Neutrophil (primary cell): ENCODE results near the gene ZER1.

Experiments
- H3K27ac ChIP-seq: fragments of 200-600 bp; sonication (generic); 2 replicates; pipeline ENCODE4 v1.5.1; 2016; ENCODE audit warnings: mild to moderate bottlenecking, moderate library complexity
- H3K27me3 ChIP-seq: fragments of 200-600 bp; sonication (generic); 2 replicates; pipeline ENCODE4 v1.6.0; 2016; ENCODE audit warnings: mild to moderate bottlenecking
- H3K36me3 ChIP-seq: fragments of 200-600 bp; sonication (generic); 2 replicates; pipeline ENCODE4 v1.5.1; 2017
- H3K4me1 ChIP-seq, 2 experiments: fragments of 200-600 bp in 1 of 2; sonication (generic) in 1 of 2; 1 replicate in 1 of 2; 2 replicates in 1 of 2; pipeline versions ENCODE4 v1.5.1 to v1.6.1; 2013 to 2016; ENCODE audit warnings: low read depth in 1 of 2, low read length in 1 of 2, mild to moderate bottlenecking in 1 of 2, moderate library complexity in 1 of 2; ENCODE audit not compliant: control insufficient read depth in 1 of 2, insufficient read depth in 1 of 2
- H3K4me3 ChIP-seq, 2 experiments: fragments of 200-600 bp in 1 of 2; sonication (generic) in 1 of 2; 1 replicate in 1 of 2; 2 replicates in 1 of 2; pipeline ENCODE4 v1.5.1; 2013 to 2016; ENCODE audit warnings: low read depth in 1 of 2, low read length in 1 of 2, mild to moderate bottlenecking in 1 of 2, moderate library complexity in 1 of 2
- H3K9me3 ChIP-seq: fragments of 200-600 bp; sonication (generic); 2 replicates; pipeline ENCODE4 v1.5.1; 2016
- CTCF ChIP-seq: fragments of 200-600 bp; sonication (generic); IDR thresholded peaks from 2 replicates; pipeline ENCODE4 v1.5.1; 2016; ENCODE audit warnings: antibody characterized with exemption

Gene ZER1

DNA sequence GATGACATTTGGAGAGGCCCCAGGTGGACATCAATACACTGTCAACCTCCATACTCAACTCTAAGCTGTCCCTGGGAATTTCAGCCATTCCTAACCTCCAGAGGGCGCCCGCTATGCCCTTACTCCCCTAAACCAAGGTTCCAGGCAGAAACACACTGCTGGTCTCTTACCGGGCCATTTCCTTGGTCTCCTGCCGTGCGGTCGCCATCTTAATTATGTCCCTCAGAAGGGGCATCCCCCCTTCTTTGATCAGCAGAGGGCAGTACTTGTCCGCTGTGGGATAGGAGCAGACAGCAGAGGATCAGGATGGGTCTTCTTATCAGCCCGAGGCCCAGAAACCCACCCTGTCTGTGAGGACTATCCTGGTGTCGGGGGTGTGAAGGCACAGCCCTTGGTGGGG, 38.5 kb downstream of the ZER1 start:
- no peak for TF ChIP-seq CTCF
- Histone ChIP-seq H3K4me1 (no peaks in the 10 kb centered on the region), H3K36me3 (peaks cover 75% of the 10 kb centered on the region), H3K4me3 (no peak overlapping the region), H3K9me3 (no peaks in the 10 kb centered on the region), H3K27ac (no peak overlapping the region), H3K27me3 (no peaks in the 10 kb centered on the region)

DNA sequence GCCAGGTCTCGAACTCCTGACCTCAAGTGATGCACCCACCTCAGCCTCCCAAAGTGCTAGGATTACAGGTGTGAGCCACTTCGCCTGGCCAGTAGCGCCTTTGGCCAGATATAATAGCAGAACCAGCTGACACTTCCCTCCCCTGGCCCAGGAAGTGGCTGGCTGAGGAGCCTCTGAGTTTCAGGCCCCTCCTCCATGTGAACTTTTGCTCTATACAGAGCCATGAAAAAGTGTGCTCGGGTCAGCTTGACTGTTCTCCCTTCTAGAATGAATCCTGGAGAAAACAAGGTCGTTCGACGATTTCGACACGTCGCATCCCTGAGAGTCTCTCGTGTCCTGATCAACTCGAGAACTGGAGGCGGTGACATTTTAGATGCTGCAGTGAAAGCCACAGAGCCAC, 39.2 kb downstream of the ZER1 start:
- Histone ChIP-seq H3K9me3 (no peaks in the 10 kb centered on the region), H3K27ac (no peak overlapping the region), H3K36me3 (peaks cover 72% of the 10 kb centered on the region), H3K27me3 (no peaks in the 10 kb centered on the region), H3K4me1 (no peaks in the 10 kb centered on the region), H3K4me3 (no peak overlapping the region)
- TF ChIP-seq CTCF, result no peak

GRCh38 chr9:128731691-128732090, 40.0 kb downstream of the ZER1 start:
- Histone ChIP-seq H3K27me3 (no peaks in the 10 kb centered on the region), H3K27ac (no peak overlapping the region), H3K4me1 (no peaks in the 10 kb centered on the region), H3K9me3 (no peaks in the 10 kb centered on the region), H3K36me3 (peaks cover 63% of the 10 kb centered on the region), H3K4me3 (no peak overlapping the region)
- TF ChIP-seq CTCF, result no peak

- H3K36me3 ChIP-seq, result peaks cover 57% of the 10 kb centered on the region
Measured at GRCh38 chr9:128731093-128731492, 40.6 kb downstream of the ZER1 start.

GRCh38 chr9:128729766-128730517, 41.8 kb downstream of the ZER1 start:
- peaks cover 2% of the 10 kb centered on the region in 2 experiments for H3K4me1 ChIP-seq
- H3K4me3 ChIP-seq, result no peak overlapping the region
- H3K9me3 ChIP-seq, result no peaks in the 10 kb centered on the region
- no peak for TF ChIP-seq CTCF
- peaks cover 48% of the 10 kb centered on the region for H3K36me3 ChIP-seq
- no peaks in the 10 kb centered on the region for H3K27me3 ChIP-seq
- no peak overlapping the region for H3K27ac ChIP-seq

More at GRCh38 chr9:128731093-128731492, 40.6 kb downstream of the ZER1 start:
- TF ChIP-seq CTCF, result no peak
- H3K27me3 ChIP-seq, result no peaks in the 10 kb centered on the region
- no peak overlapping the region for H3K27ac ChIP-seq
- H3K9me3 ChIP-seq, result no peaks in the 10 kb centered on the region
- no peak overlapping the region for H3K4me3 ChIP-seq
- no peaks in the 10 kb centered on the region for H3K4me1 ChIP-seq
